Retinal pigment epithelial cell (primary cell): Measurements from ENCODE around the gene SAMD1.

Experiments used
- DNase-seq: peaks from one replicate; pipeline ENCODE4 v3.0.0-alpha.2; 2010; ENCODE audit warnings: low read depth
- H3K4me3 ChIP-seq: 2 replicates; pipeline ENCODE4 v1.5.1; 2011; ENCODE audit warnings: mild to moderate bottlenecking, low read length, control low read depth, moderate library complexity
- TF ChIP-seq, protein P1 (sequence below): conservative IDR thresholded peaks from 2 replicates; pipeline ENCODE4 v1.5.1; 2011; ENCODE audit warnings: low read depth, low read length, control low read depth, inconsistent platforms

SAMD1 gene

DNA sequence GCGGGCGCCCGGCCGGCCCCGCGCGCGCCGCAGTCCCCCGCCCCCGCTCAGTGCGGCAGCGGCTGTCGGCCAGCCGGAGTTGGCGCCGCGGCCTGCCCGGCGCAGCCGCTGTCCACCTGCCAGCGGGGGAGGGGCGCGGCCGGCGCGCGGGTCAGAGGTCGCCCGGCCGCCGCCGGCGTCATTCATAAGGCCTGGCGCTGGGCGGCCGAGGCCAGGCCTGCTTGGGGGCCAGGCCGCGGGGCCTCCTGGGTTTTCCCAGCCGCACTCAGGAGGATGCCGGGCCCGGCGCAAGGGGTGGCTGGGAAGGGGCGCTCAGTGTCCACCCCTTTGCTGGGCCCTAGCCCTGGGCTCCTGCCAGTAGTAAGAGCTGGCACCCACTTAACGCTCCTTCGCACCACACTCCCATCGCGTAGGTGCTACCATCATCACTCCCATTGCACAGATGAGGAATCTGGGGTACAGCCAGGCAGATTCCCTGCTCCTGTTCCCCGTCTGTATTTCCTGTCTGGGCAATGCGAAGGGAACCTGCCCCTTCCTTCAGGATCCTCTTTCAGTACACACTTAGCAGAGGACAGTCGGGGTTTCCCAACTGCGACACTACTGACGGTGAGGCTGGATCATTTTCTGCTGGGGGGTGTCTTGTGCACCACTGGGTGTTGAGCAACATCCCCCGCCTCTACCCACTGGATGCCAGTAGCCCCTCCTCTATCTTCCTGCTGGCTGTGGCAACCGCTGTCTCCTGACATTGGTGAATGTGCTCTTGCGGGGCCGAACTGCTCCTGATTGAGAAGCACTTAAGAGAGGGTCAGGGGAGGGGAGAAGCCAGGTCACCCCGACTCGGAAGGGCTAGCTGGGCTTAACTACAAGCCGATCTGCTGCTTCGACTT, 27.9 kb upstream of the SAMD1 start:
- TF ChIP-seq, protein P1, sequence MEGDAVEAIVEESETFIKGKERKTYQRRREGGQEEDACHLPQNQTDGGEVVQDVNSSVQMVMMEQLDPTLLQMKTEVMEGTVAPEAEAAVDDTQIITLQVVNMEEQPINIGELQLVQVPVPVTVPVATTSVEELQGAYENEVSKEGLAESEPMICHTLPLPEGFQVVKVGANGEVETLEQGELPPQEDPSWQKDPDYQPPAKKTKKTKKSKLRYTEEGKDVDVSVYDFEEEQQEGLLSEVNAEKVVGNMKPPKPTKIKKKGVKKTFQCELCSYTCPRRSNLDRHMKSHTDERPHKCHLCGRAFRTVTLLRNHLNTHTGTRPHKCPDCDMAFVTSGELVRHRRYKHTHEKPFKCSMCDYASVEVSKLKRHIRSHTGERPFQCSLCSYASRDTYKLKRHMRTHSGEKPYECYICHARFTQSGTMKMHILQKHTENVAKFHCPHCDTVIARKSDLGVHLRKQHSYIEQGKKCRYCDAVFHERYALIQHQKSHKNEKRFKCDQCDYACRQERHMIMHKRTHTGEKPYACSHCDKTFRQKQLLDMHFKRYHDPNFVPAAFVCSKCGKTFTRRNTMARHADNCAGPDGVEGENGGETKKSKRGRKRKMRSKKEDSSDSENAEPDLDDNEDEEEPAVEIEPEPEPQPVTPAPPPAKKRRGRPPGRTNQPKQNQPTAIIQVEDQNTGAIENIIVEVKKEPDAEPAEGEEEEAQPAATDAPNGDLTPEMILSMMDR = no peak
- peak; percentile 9 for DNase-seq
- peak overlapping the region; percentile 48 for H3K4me3 ChIP-seq

DNA sequence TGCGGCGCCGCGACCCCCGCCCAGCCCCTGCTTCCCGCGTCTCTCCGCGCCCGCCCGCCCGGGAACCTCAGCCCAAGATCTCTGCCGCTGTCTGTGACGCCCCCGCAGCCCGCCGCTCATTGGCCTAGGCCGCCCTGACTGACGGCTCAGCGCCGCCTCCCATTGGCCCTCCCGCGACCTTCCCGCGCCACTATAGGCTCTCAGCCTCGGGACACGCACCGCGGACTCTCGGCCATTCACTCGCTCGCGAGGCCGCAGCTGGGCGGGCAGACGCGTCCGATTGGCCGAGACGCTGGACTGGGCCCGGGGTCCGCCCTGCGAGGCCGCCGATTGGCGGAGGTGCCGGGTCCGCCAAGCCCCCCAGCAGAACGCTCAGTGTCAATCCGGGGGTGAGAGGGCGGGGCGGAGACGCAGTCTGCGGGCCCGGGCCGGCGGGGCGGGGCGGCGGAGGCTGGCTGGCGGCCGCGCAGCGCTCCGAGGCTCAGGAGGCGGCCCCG, 27.2 kb upstream of the SAMD1 start, which contains the start of gene PRKACA:
TSS of gene PRKACA (minus strand) at position 95 of the 497 bp plus-strand sequence. CDS start 215 bp downstream, outside the sequence.
- TF ChIP-seq, protein P1 = no peak
- peak; percentile 97 for DNase-seq
- peak within 1 kb of the TSS; percentile 75 for H3K4me3 ChIP-seq

DNA sequence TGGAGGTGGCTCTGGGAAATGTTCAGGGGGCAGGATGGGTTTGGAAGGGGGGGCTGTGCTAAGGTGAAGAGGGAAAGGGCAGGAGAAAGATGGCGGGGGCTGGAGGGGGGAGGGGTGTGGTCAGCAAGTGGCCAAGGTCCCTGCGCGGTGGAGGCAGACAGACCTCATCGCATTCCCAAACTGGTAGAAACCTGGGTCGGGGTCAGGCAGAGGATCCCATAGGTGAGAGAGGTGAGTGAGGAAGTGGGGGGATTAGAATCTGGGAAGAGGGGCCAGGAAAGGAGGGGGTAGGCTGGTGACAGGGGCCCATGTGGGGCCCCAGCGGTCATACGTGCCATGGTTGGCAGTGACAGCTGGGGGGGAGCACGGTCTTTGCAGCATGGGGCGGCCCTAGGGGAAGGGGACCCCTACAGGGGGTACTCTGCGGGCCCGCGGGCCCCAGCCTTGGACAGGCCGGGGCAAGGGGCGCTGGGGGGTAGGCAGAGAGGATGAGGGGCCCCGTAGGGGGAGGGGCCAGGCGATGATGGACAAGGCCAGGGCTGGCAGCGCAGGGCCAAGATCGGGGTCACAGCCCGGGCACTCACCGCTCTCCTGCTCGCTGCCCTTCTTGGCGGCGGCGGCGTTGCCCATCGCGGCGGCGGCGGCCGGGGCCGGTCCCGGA, 26.5 kb upstream of the SAMD1 start:
- DNase-seq = no peak
- TF ChIP-seq, protein P1 = no peak
- peak overlapping the region; percentile 75 for H3K4me3 ChIP-seq

DNA sequence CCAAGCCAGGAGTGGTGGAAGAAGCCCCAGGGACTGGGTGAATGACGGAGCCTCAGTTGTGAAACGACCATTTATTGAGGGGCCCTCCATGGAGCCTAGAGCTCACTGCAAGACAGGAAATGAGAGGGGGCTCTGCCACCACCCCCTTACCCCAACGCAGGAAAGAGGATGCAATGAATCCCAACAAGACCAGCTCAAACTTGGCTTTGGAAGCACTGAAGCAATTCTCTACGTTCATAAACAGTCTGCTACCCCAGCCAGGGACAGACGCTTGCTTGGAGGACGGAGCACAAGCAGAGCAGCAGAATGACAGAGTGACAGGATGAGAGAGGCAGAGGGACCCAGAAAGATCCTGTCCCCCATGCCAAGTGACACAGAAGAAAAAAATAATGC, 26.0 kb upstream of the SAMD1 start:
- H3K4me3 ChIP-seq = peak overlapping the region; percentile 75
- no peak for DNase-seq

DNA sequence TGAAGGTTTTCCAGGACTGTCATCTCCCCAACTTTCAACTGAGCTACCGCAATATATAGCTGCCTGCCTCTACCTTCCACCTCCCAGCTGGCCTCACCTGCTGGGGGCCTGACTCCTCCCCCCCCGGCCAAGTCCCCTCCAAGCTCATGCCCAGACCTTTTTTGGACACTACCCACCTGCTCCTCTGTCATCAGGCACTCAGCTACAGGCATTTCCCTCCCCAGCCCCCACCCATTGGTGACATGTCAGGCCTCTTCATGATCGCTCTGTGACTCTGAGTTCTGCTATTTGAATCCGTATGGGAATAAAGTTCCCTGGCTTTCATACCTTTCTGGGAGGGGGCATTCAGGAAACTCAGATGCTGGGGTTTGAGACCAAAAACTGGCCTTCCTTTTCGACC, 25.2 kb upstream of the SAMD1 start:
- no peak overlapping the region for H3K4me3 ChIP-seq
- TF ChIP-seq, protein P1 = no peak
- no peak for DNase-seq

More for the DNA sequence above, 26.0 kb upstream of the SAMD1 start:
- TF ChIP-seq, protein P1 = no peak

DNA sequence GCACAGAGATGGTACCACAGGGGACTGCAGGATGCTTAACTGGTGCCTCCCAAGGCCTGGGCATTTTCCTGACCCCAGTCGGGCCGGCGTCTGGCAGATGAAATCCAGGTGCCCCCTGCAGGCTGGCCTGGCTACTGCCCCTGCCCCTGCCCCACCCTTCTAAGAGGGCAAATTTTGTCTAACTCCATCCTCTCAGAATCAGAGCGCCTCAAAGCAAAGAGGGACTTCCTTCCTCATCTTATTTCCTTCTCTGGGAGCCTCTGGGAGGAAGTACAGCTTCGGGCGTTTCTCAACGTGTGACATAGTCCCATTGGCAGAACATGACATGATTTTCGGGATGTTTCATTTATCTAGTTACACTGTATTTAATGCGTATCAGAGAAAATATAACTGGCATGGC, 24.3 kb upstream of the SAMD1 start:
- DNase-seq = no peak
- TF ChIP-seq, protein P1 = peak; percentile 59
- H3K4me3 ChIP-seq = no peak overlapping the region
